Osteoblast (primary cell): Measurements from ENCODE around the gene IL2RG. TPM values are rescaled to one million over a fixed set of nuclear protein-coding genes. Genes with fewer than 3 reads are reported as not detected.

Source experiments
- DNase-seq: peaks from one replicate; pipeline ENCODE4 v3.0.0; 2011; ENCODE audit warnings: low spot score, mixed read lengths; ENCODE audit not compliant: insufficient read length; ENCODE audit errors: missing footprints
- H2AFZ ChIP-seq: 2 replicates; pipeline ENCODE4 v1.6.0; 2011; ENCODE audit warnings: mild to moderate bottlenecking, low read length
- H3K27ac ChIP-seq: 2 replicates; pipeline ENCODE4 v1.5.1; 2011; ENCODE audit warnings: mild to moderate bottlenecking, low read depth, low read length, moderate library complexity
- H3K27me3 ChIP-seq: 2 replicates; pipeline ENCODE4 v1.6.0; 2012; ENCODE audit warnings: mild to moderate bottlenecking, control low read depth, inconsistent platforms, low read length, moderate library complexity; ENCODE audit not compliant: insufficient read depth
- H3K36me3 ChIP-seq: 2 replicates; pipeline ENCODE4 v1.5.1; 2011; ENCODE audit warnings: mild to moderate bottlenecking, low read length, control low read depth, moderate library complexity; ENCODE audit not compliant: insufficient read depth
- H3K4me1 ChIP-seq: 2 replicates; pipeline ENCODE4 v1.5.1; 2011; ENCODE audit warnings: mild to moderate bottlenecking, low read length, control low read depth, moderate library complexity; ENCODE audit not compliant: insufficient read depth
- H3K4me2 ChIP-seq: 2 replicates; pipeline ENCODE4 v1.6.0; 2011; ENCODE audit warnings: mild to moderate bottlenecking, low read length; ENCODE audit not compliant: insufficient read depth
- H3K4me3 ChIP-seq: fragments of 200-600 bp; sonication (generic); 3 replicates; pipeline ENCODE4 v1.5.1; 2012; ENCODE audit warnings: mild to moderate bottlenecking, low read length, inconsistent platforms; ENCODE audit not compliant: insufficient read depth
- H3K79me2 ChIP-seq: 2 replicates; pipeline ENCODE4 v1.6.0; 2012; ENCODE audit warnings: mild to moderate bottlenecking, low read length, control low read depth, inconsistent platforms; ENCODE audit not compliant: insufficient read depth
- H3K9me3 ChIP-seq: 2 replicates; pipeline ENCODE4 v1.5.1; 2011; ENCODE audit warnings: low read depth, low read length, control low read depth
- H4K20me1 ChIP-seq: 2 replicates; pipeline ENCODE4 v1.6.0; 2012; ENCODE audit warnings: mild to moderate bottlenecking, low read length, control low read depth; ENCODE audit not compliant: insufficient read depth
- CTCF ChIP-seq: IDR thresholded peaks from 2 replicates; pipeline ENCODE4 v1.5.1; 2011; ENCODE audit warnings: mild to moderate bottlenecking, low read depth, low read length, moderate library complexity; ENCODE audit errors: extremely low read depth
- total RNA-seq: library from RNA; depleted of rRNA; stranded (reverse); fragments of >200 nt; gene quantifications from 2 replicates; pipeline ENCODE4 v1.2.3, GENCODE V29; 2012

Gene IL2RG
- total RNA-seq, 1 donor: not detected

GRCh38 chrX:71107762-71108360, 3.5 kb downstream of the IL2RG start:
- H3K36me3 ChIP-seq: no peaks in the 10 kb centered on the region
- no peaks in the 10 kb centered on the region for H4K20me1 ChIP-seq
- H3K4me2 ChIP-seq: no peak overlapping the region
- DNase-seq: no peak
- no peaks in the 10 kb centered on the region for H3K79me2 ChIP-seq
- H3K4me3 ChIP-seq: no peak overlapping the region
- no peak overlapping the region for H2AFZ ChIP-seq
- H3K9me3 ChIP-seq: no peaks in the 10 kb centered on the region
- H3K4me1 ChIP-seq: no peaks in the 10 kb centered on the region
- TF ChIP-seq CTCF: no peak
- H3K27me3 ChIP-seq: peaks cover 7% of the 10 kb centered on the region
- no peak overlapping the region for H3K27ac ChIP-seq

GRCh38 chrX:71107245-71107644, 4.1 kb downstream of the IL2RG start:
- Histone ChIP-seq H3K4me3 (no peak overlapping the region), H4K20me1 (no peaks in the 10 kb centered on the region), H2AFZ (no peak overlapping the region), H3K27me3 (peaks cover 5% of the 10 kb centered on the region), H3K79me2 (no peaks in the 10 kb centered on the region), H3K4me2 (no peak overlapping the region), H3K4me1 (no peaks in the 10 kb centered on the region), H3K27ac (no peak overlapping the region), H3K36me3 (no peaks in the 10 kb centered on the region), H3K9me3 (no peaks in the 10 kb centered on the region)
- TF ChIP-seq CTCF: no peak
- DNase-seq: no peak

- Histone ChIP-seq H3K36me3 (no peaks in the 10 kb centered on the region), H3K9me3 (no peaks in the 10 kb centered on the region), H3K79me2 (no peaks in the 10 kb centered on the region), H2AFZ (no peak within 1 kb of the TSS), H3K4me2 (no peak within 1 kb of the TSS), H3K27me3 (peaks cover 5% of the 10 kb centered on the region), H4K20me1 (no peaks in the 10 kb centered on the region), H3K4me3 (no peak within 1 kb of the TSS), H3K27ac (no peak within 1 kb of the TSS), H3K4me1 (no peaks in the 10 kb centered on the region)
- no peak for TF ChIP-seq CTCF
- no peak for DNase-seq
These were observed 5.0 kb downstream of the IL2RG start, which contains the start of gene CXorf65 for GRCh38 chrX:71106427-71106826. TSS of gene CXorf65 (minus strand) at chrX:71106740. CDS start at chrX:71106556, 184 bp downstream.

- DNase-seq: no peak
- H2AFZ ChIP-seq: no peak overlapping the region
- peaks cover 5% of the 10 kb centered on the region for H3K27me3 ChIP-seq
- no peaks in the 10 kb centered on the region for H3K9me3 ChIP-seq
- H3K79me2 ChIP-seq: no peaks in the 10 kb centered on the region
- no peaks in the 10 kb centered on the region for H3K4me1 ChIP-seq
- no peak for TF ChIP-seq CTCF
- no peak overlapping the region for H3K4me2 ChIP-seq
- H3K36me3 ChIP-seq: no peaks in the 10 kb centered on the region
- no peak overlapping the region for H3K4me3 ChIP-seq
- no peaks in the 10 kb centered on the region for H4K20me1 ChIP-seq
- no peak overlapping the region for H3K27ac ChIP-seq
These were observed 5.7 kb downstream of the IL2RG start for GRCh38 chrX:71105628-71106027.
